ENCODE measurements around the gene TENM3. TPM values are rescaled to one million over a fixed set of nuclear protein-coding genes. Genes with fewer than 3 reads are reported as not detected.
A peak's percentile ranks its signal among the peaks of the same experiment; 100 is the strongest.
"Not testable (repeated sequence)": the region's sequence is repeated elsewhere in the genome, so short reads cannot be mapped to it uniquely, and the experiment has no call there.

Gene TENM3
- total RNA-seq (2014; rRNA removed) (0.87 and 5.4 TPM in 2 replicates), Bru-seq, nascent RNA (percentile 40 among the genes with signal in this experiment), BruChase-seq, experiment 1, labeled RNA remaining after a 6-hour chase (percentile 36 among the genes with signal in this experiment), BruChase-seq, experiment 2, labeled RNA remaining after a 2-hour chase (percentile 34 among the genes with signal in this experiment)
- long read RNA-seq, partial matches to known transcripts = 17 of 22 reads
- long read RNA-seq, other reads (novel, unspliced or antisense) = 5 of 22 reads

DNA sequence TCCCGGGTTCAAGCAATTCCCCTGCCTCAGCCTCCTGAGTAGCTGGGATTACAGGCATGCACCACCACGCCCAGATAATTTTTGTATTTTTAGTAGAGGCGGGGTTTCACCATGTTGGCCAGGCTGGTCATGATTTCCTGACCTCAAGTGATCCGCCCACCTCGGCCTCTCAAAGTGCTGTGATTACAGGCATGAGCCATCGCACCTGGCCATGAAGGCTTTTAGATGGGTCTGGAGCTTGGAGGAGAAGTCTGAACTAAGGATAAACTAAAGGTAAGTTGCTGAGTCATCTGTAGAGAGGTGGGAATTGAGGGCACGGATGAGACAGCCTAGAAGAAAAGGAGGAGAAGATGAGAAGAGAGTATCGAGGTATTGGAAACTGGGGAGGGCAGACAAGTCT, at the start of gene TENM3:
Gene TENM3, plus strand, starts transcription at position 199 of the 400 bp plus-strand sequence. CDS start 80,619 bp downstream, outside the sequence.
- H3K4me2 ChIP-seq (ENCODE audit: low read length) = not testable (repeated sequence)

DNA sequence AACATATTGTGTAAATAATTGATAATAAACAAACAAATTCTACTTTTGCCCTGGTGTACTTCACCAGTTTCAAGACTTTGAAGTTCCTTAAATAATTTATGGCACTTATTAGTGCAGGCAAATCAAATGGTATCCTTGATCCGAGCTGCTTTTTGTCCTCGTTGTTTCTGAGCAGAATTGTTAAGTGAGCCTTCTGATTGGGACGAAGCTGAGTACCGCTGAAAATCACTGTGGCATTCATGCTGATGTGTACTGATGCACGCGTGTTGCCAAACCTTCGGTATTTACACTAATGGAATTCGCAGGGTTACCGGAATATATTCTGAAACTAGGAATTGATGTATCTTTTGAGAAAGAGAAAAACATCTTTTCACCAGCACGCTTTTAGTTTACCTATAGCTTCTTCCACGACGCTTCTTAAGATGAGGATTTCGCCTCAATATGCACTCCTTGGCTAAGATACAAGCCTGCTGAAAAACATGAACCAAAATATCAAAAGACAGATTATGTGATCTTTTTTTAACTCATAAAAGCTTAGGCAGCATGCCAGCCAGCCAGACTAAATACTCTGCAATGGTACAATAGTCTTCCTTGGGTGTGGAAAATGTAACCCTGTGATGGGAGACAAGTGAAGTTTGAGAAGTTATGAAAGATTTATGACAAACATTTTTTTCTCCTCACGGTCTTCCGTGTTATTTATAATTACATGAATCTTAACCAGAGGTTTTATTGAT, 48.9 kb upstream of the TENM3 start:
- H3K36me3 ChIP-seq (ENCODE audit: low read depth, low read length) = no peaks in the 10 kb centered on the region
- no peak for DNase-seq
- H3F3A ChIP-seq (ENCODE audit: low read length, unreplicated experiment) = no peaks in the 10 kb centered on the region
- no peak overlapping the region for H3K27ac ChIP-seq (ENCODE audit: low read length)
- intact Hi-C loops (cut with micrococcal nuclease) = no loop called here
- H3K79me2 ChIP-seq (ENCODE audit: low read length) = no peaks in the 10 kb centered on the region
- no peak overlapping the region for H3K4me2 ChIP-seq (ENCODE audit: low read length)
- no peak for ATAC-seq
- ChIA-PET CTCF (no interaction called here), POLR2A (ENCODE audit: unreplicated experiment) (no interaction called here)
- H3K9me2 ChIP-seq (replicated peaks; ENCODE audit: low read length) = no peaks in the 10 kb centered on the region
- no peaks in the 10 kb centered on the region for H3K4me1 ChIP-seq (ENCODE audit: insufficient read depth, low read length)
- no peaks in the 10 kb centered on the region for H3K9me3 ChIP-seq (ENCODE audit: low read length)
- TF ChIP-seq EZH2phosphoT487 (IDR thresholded peaks at IDR 0.05; ENCODE audit: borderline replicate concordance, low read length) (no peak), EZH2 (IDR thresholded peaks at IDR 0.05; ENCODE audit: low read length, unreplicated experiment) (no peak)
- TF ChIP-seq, protein P1, sequence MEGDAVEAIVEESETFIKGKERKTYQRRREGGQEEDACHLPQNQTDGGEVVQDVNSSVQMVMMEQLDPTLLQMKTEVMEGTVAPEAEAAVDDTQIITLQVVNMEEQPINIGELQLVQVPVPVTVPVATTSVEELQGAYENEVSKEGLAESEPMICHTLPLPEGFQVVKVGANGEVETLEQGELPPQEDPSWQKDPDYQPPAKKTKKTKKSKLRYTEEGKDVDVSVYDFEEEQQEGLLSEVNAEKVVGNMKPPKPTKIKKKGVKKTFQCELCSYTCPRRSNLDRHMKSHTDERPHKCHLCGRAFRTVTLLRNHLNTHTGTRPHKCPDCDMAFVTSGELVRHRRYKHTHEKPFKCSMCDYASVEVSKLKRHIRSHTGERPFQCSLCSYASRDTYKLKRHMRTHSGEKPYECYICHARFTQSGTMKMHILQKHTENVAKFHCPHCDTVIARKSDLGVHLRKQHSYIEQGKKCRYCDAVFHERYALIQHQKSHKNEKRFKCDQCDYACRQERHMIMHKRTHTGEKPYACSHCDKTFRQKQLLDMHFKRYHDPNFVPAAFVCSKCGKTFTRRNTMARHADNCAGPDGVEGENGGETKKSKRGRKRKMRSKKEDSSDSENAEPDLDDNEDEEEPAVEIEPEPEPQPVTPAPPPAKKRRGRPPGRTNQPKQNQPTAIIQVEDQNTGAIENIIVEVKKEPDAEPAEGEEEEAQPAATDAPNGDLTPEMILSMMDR (conservative IDR thresholded peaks at IDR 0.05; ENCODE audit: low read depth, low read length) = no peak
- H4K20me1 ChIP-seq (ENCODE audit: low read length) = no peaks in the 10 kb centered on the region
- H3K4me3 ChIP-seq (ENCODE audit: low read length) = no peak overlapping the region
- no peak overlapping the region for H2AFZ ChIP-seq (ENCODE audit: low read length)
- BruUV-seq (replicated peaks) = no TSS peak
- H3K9ac ChIP-seq (ENCODE audit: low read length) = no peak overlapping the region
- no peaks in the 10 kb centered on the region for H3K27me3 ChIP-seq (ENCODE audit: low read length)

More for the DNA sequence above, at the start of gene TENM3:
- CTCF ChIA-PET; H3K79me2 ChIP-seq (ENCODE audit: low read length); DNase-seq; H3K36me3 ChIP-seq (ENCODE audit: low read depth, low read length); H3K4me3 ChIP-seq (ENCODE audit: low read length); H3K27ac ChIP-seq (ENCODE audit: low read length); intact Hi-C loops (cut with micrococcal nuclease); H3K27me3 ChIP-seq (ENCODE audit: low read length); H3F3A ChIP-seq (ENCODE audit: low read length, unreplicated experiment); H4K20me1 ChIP-seq (ENCODE audit: low read length); POLR2A ChIA-PET (ENCODE audit: unreplicated experiment); H3K4me1 ChIP-seq (ENCODE audit: insufficient read depth, low read length); H3K9ac ChIP-seq (ENCODE audit: low read length); H2AFZ ChIP-seq (ENCODE audit: low read length); H3K9me3 ChIP-seq (ENCODE audit: low read length); BruUV-seq (replicated peaks); H3K9me2 ChIP-seq (replicated peaks; ENCODE audit: low read length); ATAC-seq: not testable (repeated sequence)

DNA sequence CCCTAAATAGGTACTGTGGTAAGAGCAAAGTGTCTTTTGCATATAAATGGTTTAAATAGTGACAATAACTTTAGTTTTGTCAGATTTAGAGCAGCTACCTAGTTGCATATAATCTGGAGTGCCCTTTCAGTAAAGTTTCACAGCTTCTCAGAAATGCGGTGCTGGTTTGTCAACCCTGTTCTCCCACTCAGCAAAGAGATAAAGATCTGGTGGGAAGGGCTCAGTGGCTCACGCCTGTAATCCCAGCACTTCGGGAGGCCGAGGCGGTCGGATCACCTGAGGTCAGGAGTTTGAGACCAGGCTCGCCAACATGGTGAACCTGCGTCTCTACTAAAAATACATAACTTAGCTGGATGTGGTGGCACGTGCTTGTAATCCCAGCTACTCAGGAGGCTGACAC, 45.6 kb upstream of the TENM3 start:
- H3K27me3 ChIP-seq (ENCODE audit: low read length) = no peaks in the 10 kb centered on the region
- CTCF ChIA-PET = no interaction called here
- no peaks in the 10 kb centered on the region for H3K4me1 ChIP-seq (ENCODE audit: insufficient read depth, low read length)
- H3K27ac ChIP-seq (ENCODE audit: low read length) = no peak overlapping the region
- H3K9ac ChIP-seq (ENCODE audit: low read length) = no peak overlapping the region
- H3K36me3 ChIP-seq (ENCODE audit: low read depth, low read length) = no peaks in the 10 kb centered on the region
- TF ChIP-seq, protein P1 (conservative IDR thresholded peaks at IDR 0.05; ENCODE audit: low read depth, low read length) = no peak
- TF ChIP-seq EZH2phosphoT487 (IDR thresholded peaks at IDR 0.05; ENCODE audit: borderline replicate concordance, low read length) (no peak), EZH2 (IDR thresholded peaks at IDR 0.05; ENCODE audit: low read length, unreplicated experiment) (no peak)
- POLR2A ChIA-PET (ENCODE audit: unreplicated experiment) = no interaction called here
- H3K9me3 ChIP-seq (ENCODE audit: low read length) = no peaks in the 10 kb centered on the region
- BruUV-seq (replicated peaks) = no TSS peak
- H3K79me2 ChIP-seq (ENCODE audit: low read length) = no peaks in the 10 kb centered on the region
- ATAC-seq (no peak), DNase-seq (no peak)
- intact Hi-C loops (cut with micrococcal nuclease) = no loop called here
- H3K4me2 ChIP-seq (ENCODE audit: low read length) = no peak overlapping the region
- no peaks in the 10 kb centered on the region for H3F3A ChIP-seq (ENCODE audit: low read length, unreplicated experiment)
- no peak overlapping the region for H3K4me3 ChIP-seq (ENCODE audit: low read length)
- H2AFZ ChIP-seq (ENCODE audit: low read length) = no peak overlapping the region
- H3K9me2 ChIP-seq (replicated peaks; ENCODE audit: low read length) = no peaks in the 10 kb centered on the region
- H4K20me1 ChIP-seq (ENCODE audit: low read length) = no peaks in the 10 kb centered on the region
